Liver (tissue), 3 donors: Measurements from ENCODE around the gene ARPC1A.

Experiments
- FOXA1 ChIP-seq: IDR thresholded peaks from 2 replicates; pipeline ENCODE4 v1.6.1; 2016; ENCODE audit warnings: antibody characterized with exemption
- GABPA ChIP-seq, 2 donors: IDR thresholded peaks in 1 of 2; conservative IDR thresholded peaks in 1 of 2; 2 replicates each; pipeline ENCODE4 v1.6.1; 2016; ENCODE audit warnings: antibody characterized with exemption in 2 of 2, mild to moderate bottlenecking in 1 of 2, moderate library complexity in 1 of 2
- JUND ChIP-seq, 2 donors: IDR thresholded peaks; 2 replicates each; pipeline ENCODE4 v1.6.1; 2016; ENCODE audit warnings: antibody characterized with exemption in 2 of 2
- RXRA ChIP-seq, 2 donors: IDR thresholded peaks; 2 replicates each; pipeline ENCODE4 v1.6.1; 2017 to 2018; ENCODE audit warnings: antibody characterized with exemption in 2 of 2, mild to moderate bottlenecking in 1 of 2
- SP1 ChIP-seq: IDR thresholded peaks from 2 replicates; pipeline ENCODE4 v1.6.1; 2018; ENCODE audit warnings: antibody characterized with exemption, mild to moderate bottlenecking
- TAF1 ChIP-seq: conservative IDR thresholded peaks from 2 replicates; pipeline ENCODE4 v1.6.1; 2016; ENCODE audit warnings: antibody characterized with exemption, mild to moderate bottlenecking
- YY1 ChIP-seq: IDR thresholded peaks from 2 replicates; pipeline ENCODE4 v1.6.1; 2016; ENCODE audit warnings: antibody characterized with exemption, mild to moderate bottlenecking
- TF ChIP-seq, protein P1 (sequence below): fragments of 150-350 bp; IDR thresholded peaks from 2 replicates; pipeline ENCODE4 v1.5.1; 2017; ENCODE audit warnings: improper control_type of control experiment, low read depth, low read length; ENCODE audit not compliant: missing input control
- TF ChIP-seq, protein P2 (sequence below): IDR thresholded peaks from 2 replicates; pipeline ENCODE4 v1.6.1; 2016; ENCODE audit warnings: antibody characterized with exemption
- TF ChIP-seq, protein P3 (sequence below): IDR thresholded peaks from 2 replicates; pipeline ENCODE4 v1.6.1; 2016; ENCODE audit warnings: antibody characterized with exemption
- TF ChIP-seq, protein P4 (sequence below): IDR thresholded peaks from 2 replicates; pipeline ENCODE4 v1.6.1; 2016; ENCODE audit warnings: antibody characterized with exemption, mild to moderate bottlenecking
- donor health status: healthy.
- donor health status: healthy.

DNA sequence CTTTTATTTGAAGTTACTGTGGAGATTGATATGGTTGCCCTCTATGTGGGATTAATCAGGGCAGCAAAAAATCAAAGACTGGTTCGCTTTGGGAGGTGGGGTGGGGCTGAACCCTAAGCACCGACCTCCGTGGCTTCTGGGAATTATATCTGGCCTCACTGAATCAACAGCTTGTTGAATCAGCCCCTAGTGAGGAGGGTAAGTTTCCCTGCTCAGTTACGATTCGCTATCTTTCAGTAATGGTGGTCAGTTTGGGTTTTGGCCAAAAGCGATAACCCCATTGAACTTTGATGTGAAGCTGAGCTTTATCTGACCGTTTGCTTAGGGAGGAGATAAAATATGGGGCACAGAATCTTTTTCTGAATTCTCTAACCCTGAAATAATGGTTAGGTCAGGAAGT lies 16.6 kb upstream of the ARPC1A start:
- TF ChIP-seq, protein P1, sequence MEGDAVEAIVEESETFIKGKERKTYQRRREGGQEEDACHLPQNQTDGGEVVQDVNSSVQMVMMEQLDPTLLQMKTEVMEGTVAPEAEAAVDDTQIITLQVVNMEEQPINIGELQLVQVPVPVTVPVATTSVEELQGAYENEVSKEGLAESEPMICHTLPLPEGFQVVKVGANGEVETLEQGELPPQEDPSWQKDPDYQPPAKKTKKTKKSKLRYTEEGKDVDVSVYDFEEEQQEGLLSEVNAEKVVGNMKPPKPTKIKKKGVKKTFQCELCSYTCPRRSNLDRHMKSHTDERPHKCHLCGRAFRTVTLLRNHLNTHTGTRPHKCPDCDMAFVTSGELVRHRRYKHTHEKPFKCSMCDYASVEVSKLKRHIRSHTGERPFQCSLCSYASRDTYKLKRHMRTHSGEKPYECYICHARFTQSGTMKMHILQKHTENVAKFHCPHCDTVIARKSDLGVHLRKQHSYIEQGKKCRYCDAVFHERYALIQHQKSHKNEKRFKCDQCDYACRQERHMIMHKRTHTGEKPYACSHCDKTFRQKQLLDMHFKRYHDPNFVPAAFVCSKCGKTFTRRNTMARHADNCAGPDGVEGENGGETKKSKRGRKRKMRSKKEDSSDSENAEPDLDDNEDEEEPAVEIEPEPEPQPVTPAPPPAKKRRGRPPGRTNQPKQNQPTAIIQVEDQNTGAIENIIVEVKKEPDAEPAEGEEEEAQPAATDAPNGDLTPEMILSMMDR = no peak
- TF ChIP-seq TAF1 (no peak), YY1 (no peak), FOXA1 (no peak), RXRA (IDR thresholded peaks at IDR 0.05) (no peak), GABPA (IDR thresholded peaks at IDR 0.05 in 1 of 2, conservative IDR thresholded peaks at IDR 0.05 in 1 of 2) (no peak), JUND (IDR thresholded peaks at IDR 0.05) (no peak), SP1 (no peak)
- TF ChIP-seq, protein P2, sequence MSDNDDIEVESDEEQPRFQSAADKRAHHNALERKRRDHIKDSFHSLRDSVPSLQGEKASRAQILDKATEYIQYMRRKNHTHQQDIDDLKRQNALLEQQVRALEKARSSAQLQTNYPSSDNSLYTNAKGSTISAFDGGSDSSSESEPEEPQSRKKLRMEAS = no peak
- TF ChIP-seq, protein P3, sequence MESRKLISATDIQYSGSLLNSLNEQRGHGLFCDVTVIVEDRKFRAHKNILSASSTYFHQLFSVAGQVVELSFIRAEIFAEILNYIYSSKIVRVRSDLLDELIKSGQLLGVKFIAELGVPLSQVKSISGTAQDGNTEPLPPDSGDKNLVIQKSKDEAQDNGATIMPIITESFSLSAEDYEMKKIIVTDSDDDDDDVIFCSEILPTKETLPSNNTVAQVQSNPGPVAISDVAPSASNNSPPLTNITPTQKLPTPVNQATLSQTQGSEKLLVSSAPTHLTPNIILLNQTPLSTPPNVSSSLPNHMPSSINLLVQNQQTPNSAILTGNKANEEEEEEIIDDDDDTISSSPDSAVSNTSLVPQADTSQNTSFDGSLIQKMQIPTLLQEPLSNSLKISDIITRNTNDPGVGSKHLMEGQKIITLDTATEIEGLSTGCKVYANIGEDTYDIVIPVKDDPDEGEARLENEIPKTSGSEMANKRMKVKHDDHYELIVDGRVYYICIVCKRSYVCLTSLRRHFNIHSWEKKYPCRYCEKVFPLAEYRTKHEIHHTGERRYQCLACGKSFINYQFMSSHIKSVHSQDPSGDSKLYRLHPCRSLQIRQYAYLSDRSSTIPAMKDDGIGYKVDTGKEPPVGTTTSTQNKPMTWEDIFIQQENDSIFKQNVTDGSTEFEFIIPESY = no peak
- TF ChIP-seq, protein P4, sequence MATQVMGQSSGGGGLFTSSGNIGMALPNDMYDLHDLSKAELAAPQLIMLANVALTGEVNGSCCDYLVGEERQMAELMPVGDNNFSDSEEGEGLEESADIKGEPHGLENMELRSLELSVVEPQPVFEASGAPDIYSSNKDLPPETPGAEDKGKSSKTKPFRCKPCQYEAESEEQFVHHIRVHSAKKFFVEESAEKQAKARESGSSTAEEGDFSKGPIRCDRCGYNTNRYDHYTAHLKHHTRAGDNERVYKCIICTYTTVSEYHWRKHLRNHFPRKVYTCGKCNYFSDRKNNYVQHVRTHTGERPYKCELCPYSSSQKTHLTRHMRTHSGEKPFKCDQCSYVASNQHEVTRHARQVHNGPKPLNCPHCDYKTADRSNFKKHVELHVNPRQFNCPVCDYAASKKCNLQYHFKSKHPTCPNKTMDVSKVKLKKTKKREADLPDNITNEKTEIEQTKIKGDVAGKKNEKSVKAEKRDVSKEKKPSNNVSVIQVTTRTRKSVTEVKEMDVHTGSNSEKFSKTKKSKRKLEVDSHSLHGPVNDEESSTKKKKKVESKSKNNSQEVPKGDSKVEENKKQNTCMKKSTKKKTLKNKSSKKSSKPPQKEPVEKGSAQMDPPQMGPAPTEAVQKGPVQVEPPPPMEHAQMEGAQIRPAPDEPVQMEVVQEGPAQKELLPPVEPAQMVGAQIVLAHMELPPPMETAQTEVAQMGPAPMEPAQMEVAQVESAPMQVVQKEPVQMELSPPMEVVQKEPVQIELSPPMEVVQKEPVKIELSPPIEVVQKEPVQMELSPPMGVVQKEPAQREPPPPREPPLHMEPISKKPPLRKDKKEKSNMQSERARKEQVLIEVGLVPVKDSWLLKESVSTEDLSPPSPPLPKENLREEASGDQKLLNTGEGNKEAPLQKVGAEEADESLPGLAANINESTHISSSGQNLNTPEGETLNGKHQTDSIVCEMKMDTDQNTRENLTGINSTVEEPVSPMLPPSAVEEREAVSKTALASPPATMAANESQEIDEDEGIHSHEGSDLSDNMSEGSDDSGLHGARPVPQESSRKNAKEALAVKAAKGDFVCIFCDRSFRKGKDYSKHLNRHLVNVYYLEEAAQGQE = no peak
